ENCODE data around the gene SNX7. TPM values are rescaled to one million over a fixed set of nuclear protein-coding genes. Genes with fewer than 3 reads are reported as not detected.

The SNX7 gene
- total and polyA plus RNA-seq, 12 donors, result 3.3 to 29.2 (median 18.9) TPM

DNA sequence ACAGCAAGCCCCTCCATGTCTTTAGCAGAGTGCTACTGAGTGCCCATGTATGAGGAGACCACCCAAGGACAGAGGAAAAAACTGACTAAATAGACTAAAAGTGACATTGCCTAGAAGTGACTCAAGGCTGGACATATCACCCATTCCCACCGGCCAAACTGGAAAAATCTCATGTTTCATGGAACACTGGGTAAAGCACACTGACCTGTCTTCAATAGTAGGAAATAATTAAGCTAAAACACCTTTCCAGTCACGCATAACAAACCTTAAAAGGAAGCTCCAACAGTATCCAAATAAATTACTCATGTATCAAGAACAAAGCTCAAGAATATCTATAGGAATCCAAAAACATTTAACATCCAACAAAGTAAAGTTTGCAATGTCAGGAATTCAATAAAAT, 120.4 kb downstream of the SNX7 start:
- TF ChIP-seq POLR2A (IDR thresholded peaks at IDR 0.05), result no peak
- TF ChIP-seq CTCF (IDR thresholded peaks at IDR 0.05), result no peak
- intact Hi-C loops (cut with DNase I), result no loop called here
- no peaks in the 10 kb centered on the region for H3K9me3 ChIP-seq (replicated peaks in 1 of 3)
- WGBS, 4 donors, result 75 to 83% (median 81%) methylated on average over 2 of the region's 2 CpGs
- no peaks in the 10 kb centered on the region for H3K4me1 ChIP-seq (replicated peaks in 1 of 2)
- no peak for DNase-seq
- H3K27me3 ChIP-seq, result no peaks in the 10 kb centered on the region
- H3K4me3 ChIP-seq, result no peak overlapping the region
- H3K27ac ChIP-seq, result no peak overlapping the region
- no peaks in the 10 kb centered on the region for H3K36me3 ChIP-seq (replicated peaks in 1 of 2)

DNA sequence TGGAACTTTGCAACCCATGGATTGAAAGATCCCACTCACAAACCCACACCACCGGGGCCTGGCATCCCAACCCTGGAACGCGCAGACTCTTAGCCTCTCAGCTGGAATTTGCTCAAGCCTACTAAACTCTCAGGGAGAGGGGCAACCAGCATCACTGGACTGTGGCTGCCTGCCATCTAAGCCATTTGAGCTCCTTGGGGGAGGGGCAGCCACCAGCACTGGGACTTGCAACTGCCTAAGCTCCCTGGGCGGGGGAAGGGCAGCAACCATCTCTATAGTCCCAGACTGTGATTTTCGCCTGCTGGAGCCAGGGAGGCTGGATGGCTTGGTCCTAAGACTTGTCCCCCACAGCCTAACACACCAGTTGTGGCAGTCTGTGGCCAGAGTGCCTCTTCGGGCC, 122.3 kb downstream of the SNX7 start:
- H3K36me3 ChIP-seq (replicated peaks in 1 of 2), result no peaks in the 10 kb centered on the region
- H3K27ac ChIP-seq, result no peak overlapping the region
- WGBS, 4 donors, result 65 to 92% (median 88%) methylated on average over 2 to 6 of the region's 6 CpGs
- no peak for DNase-seq
- no peaks in the 10 kb centered on the region for H3K9me3 ChIP-seq (replicated peaks in 1 of 3)
- intact Hi-C loops (cut with DNase I), result no loop called here
- TF ChIP-seq POLR2A (IDR thresholded peaks at IDR 0.05) (no peak), CTCF (IDR thresholded peaks at IDR 0.05) (no peak)
- H3K27me3 ChIP-seq, result no peaks in the 10 kb centered on the region
- H3K4me3 ChIP-seq, result no peak overlapping the region
- no peaks in the 10 kb centered on the region for H3K4me1 ChIP-seq (replicated peaks in 1 of 2)

DNA sequence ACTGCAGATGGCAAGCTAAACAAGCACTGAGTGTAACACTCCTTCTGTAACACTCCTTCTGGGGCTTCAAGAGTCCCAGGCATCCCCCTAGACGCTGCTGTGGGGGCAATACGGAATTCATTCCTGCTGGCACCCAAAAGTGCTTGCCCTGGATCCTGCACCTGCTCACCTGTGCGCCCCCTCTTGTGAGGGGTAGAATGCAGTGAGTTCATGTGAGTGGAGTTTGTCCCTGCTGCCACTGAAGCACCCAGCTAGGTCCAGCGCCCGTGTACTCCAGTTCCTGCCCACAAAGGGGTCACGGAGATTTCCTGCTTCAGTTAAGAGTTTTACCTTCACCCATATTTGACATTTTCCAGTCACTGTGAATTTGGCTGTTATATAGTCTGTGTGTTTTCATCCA, 130.0 kb downstream of the SNX7 start:
- TF ChIP-seq POLR2A (IDR thresholded peaks at IDR 0.05), result no peak
- no peak for DNase-seq
- 72 to 86% (median 78%) methylated on average over 5 to 6 of the region's 6 CpGs for WGBS, 4 donors

GRCh38 chr1:98792123-98792522, 130.6 kb downstream of the SNX7 start:
- no peak for DNase-seq
- Histone ChIP-seq H3K4me3 (no peak overlapping the region), H3K36me3 (replicated peaks in 1 of 2) (no peaks in the 10 kb centered on the region), H3K4me1 (replicated peaks in 1 of 2) (no peaks in the 10 kb centered on the region), H3K27me3 (no peaks in the 10 kb centered on the region), H3K9me3 (replicated peaks in 1 of 3) (no peaks in the 10 kb centered on the region), H3K27ac (no peak overlapping the region)
- WGBS, 4 donors, result 15 to 40% (median 23%) methylated on average over 1 of the region's 1 CpG
- TF ChIP-seq CTCF (IDR thresholded peaks at IDR 0.05) (no peak), POLR2A (IDR thresholded peaks at IDR 0.05) (no peak)
- intact Hi-C loops (cut with DNase I), result no loop called here

More for the DNA sequence above, 130.0 kb downstream of the SNX7 start:
- Histone ChIP-seq H3K4me3 (no peak overlapping the region), H3K4me1 (replicated peaks in 1 of 2) (no peaks in the 10 kb centered on the region), H3K27ac (no peak overlapping the region), H3K27me3 (no peaks in the 10 kb centered on the region), H3K9me3 (replicated peaks in 1 of 3) (no peaks in the 10 kb centered on the region), H3K36me3 (replicated peaks in 1 of 2) (no peaks in the 10 kb centered on the region)
- intact Hi-C loops (cut with DNase I), result no loop called here

GRCh38 chr1:98793136-98793535, 131.6 kb downstream of the SNX7 start:
- no peaks in the 10 kb centered on the region for H3K4me1 ChIP-seq (replicated peaks in 1 of 2)
- no peak for DNase-seq
- H3K4me3 ChIP-seq, result no peak overlapping the region
- H3K36me3 ChIP-seq (replicated peaks in 1 of 2), result no peaks in the 10 kb centered on the region
- TF ChIP-seq CTCF (IDR thresholded peaks at IDR 0.05) (no peak), POLR2A (IDR thresholded peaks at IDR 0.05) (no peak)
- intact Hi-C loops (cut with DNase I), result no loop called here
- H3K27me3 ChIP-seq, result no peaks in the 10 kb centered on the region
- H3K9me3 ChIP-seq (replicated peaks in 1 of 3), result no peaks in the 10 kb centered on the region
- no peak overlapping the region for H3K27ac ChIP-seq
- WGBS, 4 donors, result 35 to 47% (median 43%) methylated on average over 3 of the region's 3 CpGs

Data from adrenal gland (tissue), 12 donors.